Measurements from ENCODE around the gene FIBCD1.

FIBCD1 gene

DNA sequence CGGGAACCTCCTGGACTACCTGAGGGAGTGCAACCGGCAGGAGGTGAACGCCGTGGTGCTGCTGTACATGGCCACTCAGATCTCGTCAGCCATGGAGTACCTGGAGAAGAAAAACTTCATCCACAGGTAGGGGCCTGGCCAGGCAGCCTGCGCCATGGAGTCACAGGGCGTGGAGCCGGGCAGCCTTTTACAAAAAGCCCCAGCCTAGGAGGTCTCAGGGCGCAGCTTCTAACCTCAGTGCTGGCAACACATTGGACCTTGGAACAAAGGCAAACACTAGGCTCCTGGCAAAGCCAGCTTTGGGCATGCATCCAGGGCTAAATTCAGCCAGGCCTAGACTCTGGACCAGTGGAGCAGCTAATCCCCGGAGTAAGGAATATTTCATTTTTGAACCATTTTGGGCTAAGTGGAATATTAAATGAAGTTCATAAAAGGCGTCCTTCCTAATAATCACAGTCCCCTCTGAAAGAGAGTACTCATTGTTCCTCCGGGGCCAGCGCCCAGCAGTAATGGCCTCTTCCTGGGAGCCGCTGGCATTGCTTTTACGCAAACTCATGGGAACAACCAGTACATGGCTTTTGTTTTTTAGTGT is 66.0 kb downstream of the FIBCD1 start:
- DNase-seq: no peak

GRCh38 chr9:130872508-130872907 is 66.5 kb downstream of the FIBCD1 start:
- no peak for DNase-seq

DNA sequence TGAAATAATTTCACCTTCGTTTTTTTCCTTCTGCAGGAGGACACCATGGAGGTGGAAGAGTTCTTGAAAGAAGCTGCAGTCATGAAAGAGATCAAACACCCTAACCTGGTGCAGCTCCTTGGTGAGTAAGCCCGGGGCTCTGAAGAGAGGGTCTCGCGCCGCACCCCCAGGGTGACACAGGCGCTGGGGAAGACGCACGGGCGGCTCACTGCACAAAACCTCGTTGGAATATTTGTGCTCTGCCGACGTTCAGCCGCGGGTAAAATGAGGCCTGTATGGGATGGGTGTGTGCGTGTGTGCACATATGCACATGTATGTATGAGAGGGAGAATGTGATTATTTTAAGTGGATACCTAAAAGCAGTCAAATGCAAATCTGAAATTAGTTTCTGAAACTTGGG is 67.0 kb downstream of the FIBCD1 start:
- no peak for DNase-seq

DNA sequence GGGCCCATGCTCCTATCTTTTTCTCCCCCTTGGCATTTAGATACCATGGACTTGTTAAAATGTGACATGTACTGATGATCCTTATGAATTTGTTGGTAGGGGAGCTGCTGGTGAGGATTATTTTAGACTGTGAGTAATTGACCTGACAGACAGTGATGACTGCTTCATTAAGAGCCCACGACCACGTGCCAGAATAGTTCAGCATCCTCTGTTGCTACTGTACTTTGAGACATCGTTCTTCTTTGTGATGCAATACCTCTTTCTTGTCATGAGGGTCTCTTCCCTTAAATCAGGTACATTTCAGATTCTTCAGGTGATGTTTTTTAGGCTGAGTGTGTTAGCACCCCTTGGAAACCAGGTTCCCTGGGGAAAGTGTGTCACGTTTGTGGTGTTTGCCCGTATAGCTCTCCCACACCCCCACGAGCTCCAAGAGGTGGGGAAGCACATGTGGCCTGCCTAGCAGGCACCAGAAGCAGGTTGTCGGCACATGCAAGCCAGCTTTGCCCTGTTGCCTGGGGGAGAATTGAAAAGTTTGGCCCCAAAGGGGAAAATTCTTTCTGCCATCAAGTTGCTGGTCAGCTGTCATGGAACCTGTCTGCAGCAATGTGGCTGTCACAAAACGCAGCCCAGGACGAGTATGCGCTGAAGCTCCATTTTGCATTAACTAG is 67.5 kb downstream of the FIBCD1 start:
- DNase-seq: no peak

- DNase-seq: no peak
Observed at GRCh38 chr9:130870491-130871381, 68.3 kb downstream of the FIBCD1 start.

DNA sequence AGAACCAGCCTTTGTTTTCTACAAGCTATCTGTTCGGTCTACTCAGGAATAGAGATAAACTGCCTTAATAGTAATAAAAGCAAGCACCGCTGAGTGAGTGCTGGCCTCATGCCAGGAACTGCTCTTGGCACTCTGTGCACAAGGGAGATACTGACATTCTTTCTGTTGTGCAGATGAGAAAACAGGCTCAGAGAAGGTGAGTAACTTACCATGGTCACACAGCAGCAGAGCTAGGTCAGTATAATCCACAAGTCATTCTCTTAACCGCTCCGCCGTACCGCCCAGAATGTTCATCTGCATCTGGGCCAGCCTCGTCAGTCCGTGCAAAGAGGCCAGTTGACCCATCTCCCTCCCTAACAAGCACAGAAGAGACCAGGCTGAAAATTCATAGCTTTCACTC is 69.8 kb downstream of the FIBCD1 start:
- DNase-seq: no peak

GRCh38 chr9:130868230-130868629 is 70.8 kb downstream of the FIBCD1 start:
- no peak for DNase-seq

DNA sequence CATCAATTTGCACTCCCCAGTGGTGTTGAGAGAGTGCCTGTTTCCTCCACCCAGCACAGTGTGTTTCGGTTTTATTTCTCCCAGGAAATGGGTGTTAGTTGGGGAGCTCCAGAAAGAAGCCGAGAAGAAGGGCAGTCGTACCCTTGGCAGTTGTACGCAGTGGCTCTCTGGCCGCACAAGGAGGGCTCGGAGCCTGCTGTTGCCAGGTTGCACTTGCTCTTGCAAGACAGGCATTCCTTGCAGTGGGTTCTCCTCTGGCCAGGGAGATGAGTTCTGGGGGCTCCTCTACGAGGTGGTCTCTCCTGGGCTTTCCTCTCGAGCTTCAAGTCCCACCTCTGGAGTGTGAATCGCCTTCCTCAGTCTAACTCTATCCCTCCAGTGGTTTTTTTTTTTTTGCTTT is 71.5 kb downstream of the FIBCD1 start:
- DNase-seq: no peak

DNA sequence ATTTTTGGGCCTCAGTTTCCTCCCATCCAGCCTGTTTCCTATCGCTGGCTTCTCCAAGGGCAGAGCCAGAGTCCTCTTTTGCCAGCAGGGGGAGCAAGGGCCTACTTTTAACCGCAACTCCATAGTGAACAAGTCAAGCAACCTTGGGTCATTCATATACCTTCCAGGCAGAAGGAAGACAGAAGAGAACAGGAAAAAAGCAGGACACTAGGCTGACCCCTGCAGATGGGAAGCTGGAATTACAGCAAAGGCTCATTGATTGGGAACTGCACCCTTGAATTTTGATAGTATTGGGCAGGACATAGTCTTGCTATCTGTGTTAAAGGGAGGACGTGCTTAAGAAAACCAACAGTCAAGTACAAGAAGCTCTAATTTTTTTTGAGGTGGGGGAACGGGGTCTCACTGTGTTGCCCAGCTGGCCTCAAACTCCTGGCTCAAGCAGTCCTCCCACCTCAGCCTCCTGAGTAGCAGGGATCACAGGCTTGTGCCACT is 72.5 kb downstream of the FIBCD1 start:
- DNase-seq: peak; percentile 83

DNA sequence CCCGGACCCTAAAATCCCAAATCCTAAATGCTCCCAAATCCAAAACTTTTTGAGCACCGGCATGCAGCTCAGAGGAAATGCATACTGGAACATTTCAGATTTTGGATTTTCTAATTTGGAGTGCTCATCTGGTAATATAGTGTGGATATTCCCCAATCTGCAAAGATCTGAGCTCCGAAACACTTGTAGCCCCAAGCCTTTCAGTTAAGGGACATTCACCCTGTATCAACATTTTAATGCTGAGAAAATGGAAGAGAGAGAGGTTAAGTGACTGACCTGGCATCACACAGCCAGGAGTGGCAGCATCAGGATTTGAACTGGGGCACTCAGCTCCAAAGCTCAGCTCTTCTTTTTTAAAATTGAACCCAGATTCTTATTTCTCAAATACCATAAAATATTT is 73.1 kb downstream of the FIBCD1 start:
- DNase-seq: no peak

DNA sequence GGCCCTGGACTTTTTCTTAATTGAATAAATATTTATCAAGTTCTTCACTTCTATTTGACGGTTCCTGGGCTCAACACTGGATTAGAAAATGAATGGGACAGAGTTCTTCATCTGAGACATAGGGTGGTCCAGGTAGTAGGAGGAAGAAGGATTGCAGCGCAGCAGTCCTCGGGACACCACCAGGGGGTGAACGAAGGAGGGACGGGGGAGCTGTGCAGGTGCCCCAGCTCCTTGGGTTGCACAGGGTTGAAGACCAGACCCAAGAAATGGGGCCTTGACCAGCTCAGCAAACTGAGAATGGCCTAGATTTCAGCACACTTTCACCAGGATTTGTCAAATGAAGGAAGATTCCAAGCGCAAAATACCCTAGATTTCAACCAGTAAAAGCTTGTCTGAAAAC is 74.5 kb downstream of the FIBCD1 start:
- DNase-seq: no peak

GRCh38 chr9:130862747-130863146 is 76.3 kb downstream of the FIBCD1 start:
- no peak for DNase-seq

DNA sequence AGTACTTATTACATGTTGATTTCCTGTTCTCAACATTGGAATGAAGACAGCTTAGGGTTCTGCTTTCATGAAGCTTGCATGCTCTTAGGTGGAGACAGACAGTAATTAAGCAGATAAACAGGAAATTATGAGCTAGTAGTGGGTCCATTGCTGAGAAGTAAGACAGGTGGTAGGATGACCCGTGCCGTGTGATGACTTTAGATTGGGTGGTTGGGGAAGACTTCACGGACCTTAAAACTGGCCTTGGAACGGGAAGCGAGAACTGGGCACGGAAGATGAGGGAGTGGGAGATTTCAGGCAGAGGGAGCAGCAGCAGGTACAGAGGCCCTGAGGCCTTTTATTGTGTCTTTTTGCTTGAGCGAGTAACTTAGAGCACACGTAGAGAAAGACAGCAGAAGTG is 76.8 kb downstream of the FIBCD1 start:
- DNase-seq: no peak

DNA sequence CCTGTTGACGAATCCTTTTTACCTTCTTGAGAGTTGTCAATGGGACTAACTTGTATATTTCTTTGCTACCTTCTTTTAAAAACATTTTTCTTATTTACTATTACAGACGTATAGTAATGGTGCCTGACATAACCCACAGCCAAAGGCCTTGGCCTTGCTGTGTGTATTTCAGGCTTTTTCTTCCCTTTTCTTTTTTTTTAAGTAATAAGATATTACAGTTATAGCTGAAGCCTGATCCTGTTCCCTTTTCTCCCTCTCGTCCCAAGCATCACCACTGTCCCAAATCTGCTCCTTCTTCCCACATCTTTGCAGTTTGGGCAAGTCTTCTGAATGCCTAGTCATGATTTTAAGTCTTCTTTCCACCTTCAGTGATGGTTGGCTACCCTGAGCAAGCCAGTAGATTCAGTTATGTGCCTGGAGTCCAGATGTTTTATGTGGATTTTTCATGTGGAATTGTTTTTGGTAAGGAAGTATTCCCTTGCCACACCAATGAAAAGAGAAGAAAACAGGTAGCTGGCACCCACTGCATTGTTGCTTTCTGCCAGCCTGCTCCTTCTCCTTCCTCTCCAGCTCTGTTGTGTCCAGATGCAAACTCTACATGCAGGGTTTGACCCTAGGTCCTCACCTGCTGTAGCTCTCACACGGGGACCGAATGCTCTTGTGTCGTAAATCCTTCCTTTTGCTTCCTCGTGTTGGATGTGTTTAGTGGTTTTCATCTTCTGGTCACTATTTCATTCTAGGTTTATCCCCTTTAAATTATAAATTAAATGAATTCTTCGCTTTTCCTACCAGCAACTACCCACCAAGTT is 77.5 kb downstream of the FIBCD1 start:
- DNase-seq: no peak

- DNase-seq: peak; percentile 86
Observed at GRCh38 chr9:130860458-130861316, 78.4 kb downstream of the FIBCD1 start.

GRCh38 chr9:130858739-130859705 is 80.0 kb downstream of the FIBCD1 start:
- DNase-seq: no peak

DNA sequence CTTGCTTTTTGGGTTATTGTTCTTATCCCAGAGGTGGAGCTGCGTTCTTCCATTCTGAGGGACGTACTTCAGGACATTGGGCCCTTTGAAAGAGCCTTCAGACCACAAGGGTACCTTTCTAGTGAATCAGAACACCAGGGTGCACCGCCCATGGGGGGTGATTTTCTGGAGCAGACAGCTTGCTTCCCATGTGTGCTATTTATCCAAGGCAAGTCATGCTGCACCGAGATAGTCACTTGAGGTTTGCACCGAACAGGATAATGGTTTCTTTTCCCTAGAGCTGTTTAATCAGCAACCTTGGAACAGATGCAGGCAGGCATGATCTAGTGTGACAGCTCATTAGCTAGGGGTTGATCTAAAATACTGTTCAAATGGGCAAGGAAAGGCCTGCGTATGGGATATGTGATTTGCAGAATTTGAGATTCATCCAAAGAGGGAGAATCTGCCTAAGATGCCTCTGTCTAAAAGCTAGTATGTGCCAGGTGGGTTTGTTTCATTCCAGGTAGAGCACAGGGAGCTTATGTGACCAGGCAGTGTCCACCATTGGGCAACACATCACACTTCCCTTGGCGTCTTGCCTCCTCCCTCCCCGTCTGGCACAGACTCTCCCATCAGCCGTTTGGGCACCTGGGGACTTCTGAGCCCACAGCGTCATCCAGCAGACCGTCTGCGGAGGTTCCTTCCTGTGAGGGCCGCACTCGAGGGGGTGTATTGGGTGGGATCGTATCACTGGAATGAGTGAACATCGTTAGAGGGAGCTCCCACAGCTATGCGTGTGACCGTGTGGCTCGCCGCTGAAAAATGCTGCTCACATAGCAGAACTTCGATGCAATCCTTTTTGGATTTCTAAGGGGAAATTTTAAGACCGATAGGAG is 80.9 kb downstream of the FIBCD1 start:
- peak; percentile 70 for DNase-seq

DNA sequence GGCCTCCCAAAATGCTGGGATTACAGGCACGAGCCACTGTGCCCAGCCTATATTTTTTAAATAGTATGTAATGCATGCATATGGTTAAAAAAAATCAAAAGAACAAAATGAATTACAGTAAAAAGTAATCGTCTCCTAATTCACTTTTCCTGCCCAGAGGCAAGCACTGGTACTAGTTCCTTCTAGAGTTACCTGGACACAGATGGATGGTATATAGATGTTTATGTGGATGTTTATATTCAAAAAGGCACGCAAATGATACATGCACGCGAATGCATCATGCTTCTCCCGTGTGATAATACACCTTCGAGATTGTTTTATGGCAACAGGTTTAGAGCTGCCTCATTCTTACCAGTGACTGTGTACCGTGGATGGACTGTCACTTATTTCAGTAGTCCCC is 82.6 kb downstream of the FIBCD1 start:
- no peak for DNase-seq

GRCh38 chr9:130854835-130855234 is 84.2 kb downstream of the FIBCD1 start:
- DNase-seq: no peak

GRCh38 chr9:130854092-130854491 is 85.0 kb downstream of the FIBCD1 start:
- no peak for DNase-seq

Data from femur (tissue), 1 donor.